Measurements from ENCODE around the gene FOXO3. TPM values are rescaled to one million over a fixed set of nuclear protein-coding genes. Genes with fewer than 3 reads are reported as not detected.

The FOXO3 gene
- total RNA-seq, 1 experiment from 2014 or later: 10.5 TPM

- H3K9me2 ChIP-seq (replicated peaks; ENCODE audit: insufficient read depth, low read length): no peaks in the 10 kb centered on the region
- H3K4me1 ChIP-seq (ENCODE audit: low read length): peaks cover 2% of the 10 kb centered on the region
- H2AFZ ChIP-seq (ENCODE audit: low read length): no peak overlapping the region
- H4K20me1 ChIP-seq (ENCODE audit: insufficient read depth, low read depth, low read length): peaks cover 51% of the 10 kb centered on the region
- DNase-seq: no peak
- no peak overlapping the region for H3K4me2 ChIP-seq (ENCODE audit: low read depth, low read length, poor library complexity, severe bottlenecking)
- H3K36me3 ChIP-seq (ENCODE audit: insufficient read depth, low read length): no peaks in the 10 kb centered on the region
- H3K4me3 ChIP-seq (ENCODE audit: low read length): no peak overlapping the region
- H3K9ac ChIP-seq (ENCODE audit: low read length): no peak overlapping the region
- H3K27me3 ChIP-seq (ENCODE audit: low read length): no peaks in the 10 kb centered on the region
- H3K27ac ChIP-seq (ENCODE audit: low read length): no peak overlapping the region
- no peaks in the 10 kb centered on the region for H3K9me3 ChIP-seq (ENCODE audit: low read length)
- no peaks in the 10 kb centered on the region for H3K79me2 ChIP-seq (ENCODE audit: low read length)
Measured at GRCh38 chr6:108582618-108583017, 21.9 kb downstream of the FOXO3 start.

GRCh38 chr6:108584323-108584722 lies 23.6 kb downstream of the FOXO3 start:
- Histone ChIP-seq H3K4me1 (ENCODE audit: low read length) (peaks cover 2% of the 10 kb centered on the region; the same call in 1 of the 2 replicates), H3K27me3 (ENCODE audit: low read length) (no peaks in the 10 kb centered on the region), H3K4me2 (ENCODE audit: low read depth, low read length, poor library complexity, severe bottlenecking) (no peak overlapping the region), H3K27ac (ENCODE audit: low read length) (no peak overlapping the region), H3K9ac (ENCODE audit: low read length) (no peak overlapping the region), H3K79me2 (ENCODE audit: low read length) (no peaks in the 10 kb centered on the region), H4K20me1 (ENCODE audit: insufficient read depth, low read depth, low read length) (peaks cover 57% of the 10 kb centered on the region), H3K4me3 (ENCODE audit: low read length) (no peak overlapping the region), H3K36me3 (ENCODE audit: insufficient read depth, low read length) (no peaks in the 10 kb centered on the region), H3K9me3 (ENCODE audit: low read length) (no peaks in the 10 kb centered on the region), H3K9me2 (replicated peaks; ENCODE audit: insufficient read depth, low read length) (no peaks in the 10 kb centered on the region), H2AFZ (ENCODE audit: low read length) (no peak overlapping the region)
- DNase-seq: no peak

DNA sequence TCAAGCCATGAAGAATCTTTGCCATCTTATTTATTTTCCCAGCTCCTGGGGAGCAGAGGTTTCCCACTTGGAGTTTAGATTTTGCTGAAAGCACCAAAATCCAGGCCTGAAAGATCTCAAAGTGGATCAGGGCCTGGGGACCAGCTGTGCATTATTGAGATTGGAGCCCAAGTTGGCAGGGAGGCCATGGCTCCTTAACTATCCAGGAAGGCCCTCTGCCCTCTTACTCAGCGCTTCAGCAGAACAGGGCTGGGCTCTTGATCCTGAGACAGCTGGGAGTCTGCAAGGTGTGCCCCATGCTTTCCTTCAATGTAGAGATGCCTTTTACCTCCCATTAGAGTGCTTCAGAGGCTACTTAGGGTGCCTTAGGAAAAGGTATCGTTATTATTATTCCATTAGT lies 24.6 kb downstream of the FOXO3 start:
- Histone ChIP-seq H3K27ac (ENCODE audit: low read length) (no peak overlapping the region), H3K79me2 (ENCODE audit: low read length) (no peaks in the 10 kb centered on the region), H3K4me1 (ENCODE audit: low read length) (peaks cover 2% of the 10 kb centered on the region; the same call in 1 of the 2 replicates), H3K4me3 (ENCODE audit: low read length) (no peak overlapping the region), H3K9ac (ENCODE audit: low read length) (no peak overlapping the region), H3K9me2 (replicated peaks; ENCODE audit: insufficient read depth, low read length) (no peaks in the 10 kb centered on the region), H3K4me2 (ENCODE audit: low read depth, low read length, poor library complexity, severe bottlenecking) (no peak overlapping the region), H2AFZ (ENCODE audit: low read length) (no peak overlapping the region), H3K27me3 (ENCODE audit: low read length) (no peaks in the 10 kb centered on the region), H4K20me1 (ENCODE audit: insufficient read depth, low read depth, low read length) (peaks cover 51% of the 10 kb centered on the region), H3K9me3 (ENCODE audit: low read length) (no peaks in the 10 kb centered on the region), H3K36me3 (ENCODE audit: insufficient read depth, low read length) (no peaks in the 10 kb centered on the region)
- no peak for DNase-seq

GRCh38 chr6:108585921-108586536 lies 25.3 kb downstream of the FOXO3 start:
- Histone ChIP-seq H3K4me2 (ENCODE audit: low read depth, low read length, poor library complexity, severe bottlenecking) (no peak overlapping the region), H3K27me3 (ENCODE audit: low read length) (no peaks in the 10 kb centered on the region), H3K27ac (ENCODE audit: low read length) (no peak overlapping the region), H3K9ac (ENCODE audit: low read length) (no peak overlapping the region), H2AFZ (ENCODE audit: low read length) (no peak overlapping the region), H3K9me2 (replicated peaks; ENCODE audit: insufficient read depth, low read length) (no peaks in the 10 kb centered on the region), H3K4me1 (ENCODE audit: low read length) (peaks cover 2% of the 10 kb centered on the region; the same call in 1 of the 2 replicates), H3K9me3 (ENCODE audit: low read length) (no peaks in the 10 kb centered on the region), H4K20me1 (ENCODE audit: insufficient read depth, low read depth, low read length) (peaks cover 51% of the 10 kb centered on the region), H3K4me3 (ENCODE audit: low read length) (no peak overlapping the region), H3K79me2 (ENCODE audit: low read length) (no peaks in the 10 kb centered on the region), H3K36me3 (ENCODE audit: insufficient read depth, low read length) (no peaks in the 10 kb centered on the region)
- DNase-seq: no peak

DNA sequence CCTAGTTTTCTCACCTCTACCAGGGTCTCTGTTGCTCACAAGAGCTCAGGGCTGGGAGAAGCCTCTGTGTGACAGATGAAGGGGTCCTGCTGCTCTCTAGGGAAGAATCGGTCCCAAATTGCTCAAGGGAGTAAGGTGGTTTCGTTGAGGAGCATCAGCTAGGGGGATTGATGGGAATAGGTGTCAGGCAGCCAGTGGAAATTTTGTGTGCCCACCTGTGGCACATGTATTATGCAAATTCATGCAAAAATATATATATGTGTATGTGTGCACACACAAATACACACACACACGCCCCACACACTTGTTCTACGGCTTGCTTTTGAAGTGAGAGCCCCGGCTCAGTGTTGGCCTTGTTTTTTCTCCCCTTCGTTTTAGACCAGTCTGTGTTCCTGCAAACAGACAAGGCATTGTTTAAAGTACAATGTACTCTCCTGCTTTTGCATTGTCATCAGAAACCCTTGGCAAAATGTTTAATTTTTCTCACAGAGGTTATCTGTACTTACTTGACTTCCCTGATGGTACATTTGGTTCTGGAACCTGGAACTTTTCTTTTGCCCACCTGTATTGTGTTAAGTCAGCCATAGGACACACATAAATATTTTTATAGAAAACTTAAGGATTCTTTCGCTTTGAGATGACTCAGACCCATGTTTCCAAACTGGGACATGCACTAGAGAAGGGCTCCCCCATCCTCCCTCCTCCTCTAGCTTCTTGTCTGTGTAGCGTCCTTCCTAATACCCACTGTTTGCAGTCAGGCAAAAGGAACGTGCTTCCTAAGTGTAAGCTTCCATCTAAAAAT lies 26.7 kb downstream of the FOXO3 start:
- Histone ChIP-seq H2AFZ (ENCODE audit: low read length) (no peak overlapping the region), H3K4me3 (ENCODE audit: low read length) (no peak overlapping the region), H3K36me3 (ENCODE audit: insufficient read depth, low read length) (no peaks in the 10 kb centered on the region), H3K4me2 (ENCODE audit: low read depth, low read length, poor library complexity, severe bottlenecking) (no peak overlapping the region), H3K79me2 (ENCODE audit: low read length) (no peaks in the 10 kb centered on the region), H3K4me1 (ENCODE audit: low read length) (peaks cover 9% of the 10 kb centered on the region), H3K27ac (ENCODE audit: low read length) (no peak overlapping the region), H4K20me1 (ENCODE audit: insufficient read depth, low read depth, low read length) (peaks cover 53% of the 10 kb centered on the region), H3K27me3 (ENCODE audit: low read length) (no peaks in the 10 kb centered on the region), H3K9ac (ENCODE audit: low read length) (no peak overlapping the region), H3K9me3 (ENCODE audit: low read length) (no peaks in the 10 kb centered on the region), H3K9me2 (replicated peaks; ENCODE audit: insufficient read depth, low read length) (no peaks in the 10 kb centered on the region)
- DNase-seq: no peak

DNA sequence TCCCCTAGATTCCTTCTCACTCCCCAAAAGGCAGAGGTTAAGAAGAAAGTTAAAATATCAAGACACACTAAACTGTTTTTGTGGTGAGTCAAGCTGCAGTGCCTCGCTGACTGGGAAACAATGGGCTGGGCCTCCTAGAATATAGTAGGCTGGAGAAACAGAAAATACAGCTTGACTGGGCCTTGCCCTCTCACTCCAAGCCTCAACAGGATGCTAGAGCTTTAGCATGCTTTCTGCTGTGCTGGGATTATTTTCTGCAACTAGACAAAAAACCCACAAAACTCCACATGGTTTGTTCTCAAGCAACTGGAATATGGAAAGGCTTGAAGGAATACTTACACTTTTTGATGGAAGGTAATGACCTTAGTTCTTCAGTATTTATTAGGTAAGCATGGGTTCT lies 27.9 kb downstream of the FOXO3 start:
- H3K27ac ChIP-seq (ENCODE audit: low read length): no peak overlapping the region
- H3K9me3 ChIP-seq (ENCODE audit: low read length): no peaks in the 10 kb centered on the region
- no peak overlapping the region for H2AFZ ChIP-seq (ENCODE audit: low read length)
- no peaks in the 10 kb centered on the region for H3K36me3 ChIP-seq (ENCODE audit: insufficient read depth, low read length)
- no peak overlapping the region for H3K9ac ChIP-seq (ENCODE audit: low read length)
- no peaks in the 10 kb centered on the region for H3K27me3 ChIP-seq (ENCODE audit: low read length)
- H3K4me1 ChIP-seq (ENCODE audit: low read length): peaks cover 17% of the 10 kb centered on the region
- H3K4me3 ChIP-seq (ENCODE audit: low read length): no peak overlapping the region
- H3K4me2 ChIP-seq (ENCODE audit: low read depth, low read length, poor library complexity, severe bottlenecking): no peak overlapping the region
- no peaks in the 10 kb centered on the region for H3K9me2 ChIP-seq (replicated peaks; ENCODE audit: insufficient read depth, low read length)
- peaks cover 49% of the 10 kb centered on the region for H4K20me1 ChIP-seq (ENCODE audit: insufficient read depth, low read depth, low read length)
- H3K79me2 ChIP-seq (ENCODE audit: low read length): no peaks in the 10 kb centered on the region
- DNase-seq: no peak

DNA sequence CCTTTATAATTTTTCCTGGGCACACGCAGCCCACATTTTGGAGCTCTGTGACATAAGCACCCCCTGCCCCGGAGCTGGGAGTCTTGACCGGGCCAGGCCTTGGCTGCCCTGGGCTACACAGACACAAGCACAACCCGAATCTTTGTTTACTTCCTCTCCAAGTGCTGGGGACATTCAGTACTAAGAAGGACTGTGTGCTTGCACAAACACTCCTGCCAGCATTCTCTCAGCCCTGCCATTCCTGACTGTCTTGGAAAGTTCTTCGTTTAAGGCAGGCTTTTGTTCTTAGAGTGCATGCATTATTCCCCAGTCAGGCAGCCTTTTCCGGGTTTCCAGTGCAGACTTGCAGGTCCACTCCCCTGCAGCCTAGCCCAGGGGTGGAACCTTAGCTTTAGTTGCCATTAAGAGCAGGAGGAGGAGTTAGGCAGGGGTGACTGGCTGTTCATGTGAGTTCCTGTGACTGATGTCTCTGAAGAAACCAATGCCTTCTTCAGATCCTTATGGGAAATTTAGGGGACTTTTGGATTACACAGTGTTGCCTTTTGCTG lies 28.6 kb downstream of the FOXO3 start:
- peaks cover 50% of the 10 kb centered on the region for H4K20me1 ChIP-seq (ENCODE audit: insufficient read depth, low read depth, low read length)
- no peak overlapping the region for H3K4me3 ChIP-seq (ENCODE audit: low read length)
- H3K27ac ChIP-seq (ENCODE audit: low read length): no peak overlapping the region
- H3K9ac ChIP-seq (ENCODE audit: low read length): no peak overlapping the region
- H3K79me2 ChIP-seq (ENCODE audit: low read length): no peaks in the 10 kb centered on the region
- H3K9me3 ChIP-seq (ENCODE audit: low read length): no peaks in the 10 kb centered on the region
- H3K9me2 ChIP-seq (replicated peaks; ENCODE audit: insufficient read depth, low read length): no peaks in the 10 kb centered on the region
- H3K4me2 ChIP-seq (ENCODE audit: low read depth, low read length, poor library complexity, severe bottlenecking): no peak overlapping the region
- no peak for DNase-seq
- H3K36me3 ChIP-seq (ENCODE audit: insufficient read depth, low read length): no peaks in the 10 kb centered on the region
- no peak overlapping the region for H2AFZ ChIP-seq (ENCODE audit: low read length)
- H3K4me1 ChIP-seq (ENCODE audit: low read length): peaks cover 17% of the 10 kb centered on the region
- no peaks in the 10 kb centered on the region for H3K27me3 ChIP-seq (ENCODE audit: low read length)

GRCh38 chr6:108591040-108591816 lies 30.5 kb downstream of the FOXO3 start:
- no peak overlapping the region for H3K9ac ChIP-seq (ENCODE audit: low read length)
- no peak overlapping the region for H3K27ac ChIP-seq (ENCODE audit: low read length)
- no peaks in the 10 kb centered on the region for H3K27me3 ChIP-seq (ENCODE audit: low read length)
- peaks cover 17% of the 10 kb centered on the region for H3K4me1 ChIP-seq (ENCODE audit: low read length)
- no peaks in the 10 kb centered on the region for H3K9me3 ChIP-seq (ENCODE audit: low read length)
- H2AFZ ChIP-seq (ENCODE audit: low read length): no peak overlapping the region
- H3K9me2 ChIP-seq (replicated peaks; ENCODE audit: insufficient read depth, low read length): no peaks in the 10 kb centered on the region
- DNase-seq: no peak
- no peaks in the 10 kb centered on the region for H3K36me3 ChIP-seq (ENCODE audit: insufficient read depth, low read length)
- no peak overlapping the region for H3K4me3 ChIP-seq (ENCODE audit: low read length)
- H3K4me2 ChIP-seq (ENCODE audit: low read depth, low read length, poor library complexity, severe bottlenecking): no peak overlapping the region
- H4K20me1 ChIP-seq (ENCODE audit: insufficient read depth, low read depth, low read length): peaks cover 60% of the 10 kb centered on the region
- H3K79me2 ChIP-seq (ENCODE audit: low read length): no peaks in the 10 kb centered on the region

Data from Karpas-422 (cell line).